ENCODE data around the gene ADRB1.

ADRB1 gene

DNA sequence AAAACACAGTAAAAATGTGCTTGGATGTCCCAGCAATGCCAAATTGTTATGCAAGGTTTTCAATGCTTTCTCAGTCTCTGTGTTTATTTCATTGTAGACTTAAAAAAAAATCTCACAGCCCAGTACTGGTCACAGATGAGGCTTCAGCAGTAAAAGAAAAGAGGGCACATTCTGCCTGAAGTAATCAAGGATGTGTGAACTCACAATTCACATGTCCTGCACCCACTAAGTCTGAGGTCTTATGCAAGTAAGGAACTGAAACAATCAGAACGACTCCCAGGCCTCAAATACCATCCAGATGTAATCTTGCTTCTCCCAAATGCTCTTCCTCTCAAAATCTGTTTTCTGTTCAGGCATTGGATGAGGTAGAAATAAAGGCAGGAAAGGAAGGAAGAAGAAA is 33.7 kb downstream of the ADRB1 start:
- TF ChIP-seq SIN3A (IDR thresholded peaks at IDR 0.05; ENCODE audit: borderline replicate concordance, insufficient read depth, low read length) (no peak), TAF1 (IDR thresholded peaks at IDR 0.05; ENCODE audit: borderline replicate concordance, insufficient read depth, low read length) (no peak), FOXP2 (optimal IDR thresholded peaks at IDR 0.05; ENCODE audit: borderline replicate concordance, extremely low read depth, extremely low read length, insufficient read depth) (no peak), REST (IDR thresholded peaks at IDR 0.05; ENCODE audit: insufficient read depth in 1 of 2, low read depth in 2 of 2, low read length in 2 of 2) (no peak), POLR2AphosphoS5 (IDR thresholded peaks at IDR 0.05; ENCODE audit: low read depth, low read length) (no peak)

DNA sequence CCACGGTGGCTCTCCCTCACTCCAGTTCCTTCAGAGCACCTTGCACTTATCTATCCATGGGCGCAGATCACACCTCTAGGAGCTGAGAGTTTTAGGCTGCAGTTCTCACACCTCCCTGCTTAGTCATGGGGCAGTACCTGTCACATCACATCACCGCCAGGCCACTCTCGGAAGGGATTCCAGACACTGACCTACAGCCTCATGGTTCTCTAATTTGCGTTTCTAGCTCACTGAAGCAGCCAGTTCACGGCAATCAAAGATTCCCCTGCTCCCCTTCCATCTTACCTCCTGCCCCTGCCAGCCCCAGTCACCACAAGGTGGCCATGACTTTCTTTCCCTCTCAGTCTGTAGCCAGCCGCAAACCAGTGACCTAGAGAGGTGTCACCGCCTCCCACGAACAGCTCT is 34.2 kb downstream of the ADRB1 start:
- TF ChIP-seq SIN3A (IDR thresholded peaks at IDR 0.05; ENCODE audit: borderline replicate concordance, insufficient read depth, low read length) (no peak), POLR2AphosphoS5 (IDR thresholded peaks at IDR 0.05; ENCODE audit: low read depth, low read length) (no peak), REST (IDR thresholded peaks at IDR 0.05; ENCODE audit: insufficient read depth in 1 of 2, low read depth in 2 of 2, low read length in 2 of 2) (no peak), TAF1 (IDR thresholded peaks at IDR 0.05; ENCODE audit: borderline replicate concordance, insufficient read depth, low read length) (no peak), FOXP2 (optimal IDR thresholded peaks at IDR 0.05; ENCODE audit: borderline replicate concordance, extremely low read depth, extremely low read length, insufficient read depth) (no peak)

GRCh38 chr10:114078346-114078745 is 34.7 kb downstream of the ADRB1 start:
- TF ChIP-seq TAF1 (IDR thresholded peaks at IDR 0.05; ENCODE audit: borderline replicate concordance, insufficient read depth, low read length) (no peak), POLR2AphosphoS5 (IDR thresholded peaks at IDR 0.05; ENCODE audit: low read depth, low read length) (no peak), SIN3A (IDR thresholded peaks at IDR 0.05; ENCODE audit: borderline replicate concordance, insufficient read depth, low read length) (no peak), FOXP2 (optimal IDR thresholded peaks at IDR 0.05; ENCODE audit: borderline replicate concordance, extremely low read depth, extremely low read length, insufficient read depth) (no peak), REST (IDR thresholded peaks at IDR 0.05; ENCODE audit: insufficient read depth in 1 of 2, low read depth in 2 of 2, low read length in 2 of 2) (no peak)

DNA sequence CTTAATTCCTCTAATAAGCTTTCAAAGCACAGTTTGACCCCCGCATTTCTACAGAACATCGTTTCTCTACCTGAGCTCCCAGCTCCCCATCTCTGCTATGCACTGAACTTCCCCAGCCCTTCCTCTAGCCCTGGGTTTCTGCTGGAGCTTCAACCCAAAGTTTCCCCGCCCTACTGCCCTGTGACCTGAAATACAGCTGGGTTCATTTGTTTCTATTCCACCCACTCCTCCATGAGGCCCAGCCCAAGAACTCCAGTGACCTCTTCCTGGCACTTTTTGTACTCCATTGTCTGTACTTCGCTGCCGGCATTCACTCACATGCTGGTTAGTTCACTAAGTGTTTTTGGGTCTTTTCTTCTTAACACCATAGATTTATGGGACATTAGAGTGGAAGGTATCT is 35.8 kb downstream of the ADRB1 start:
- TF ChIP-seq FOXP2 (optimal IDR thresholded peaks at IDR 0.05; ENCODE audit: borderline replicate concordance, extremely low read depth, extremely low read length, insufficient read depth): no peak
- no peak for TF ChIP-seq SIN3A (IDR thresholded peaks at IDR 0.05; ENCODE audit: borderline replicate concordance, insufficient read depth, low read length)
- no peak for TF ChIP-seq POLR2AphosphoS5 (IDR thresholded peaks at IDR 0.05; ENCODE audit: low read depth, low read length)
- TF ChIP-seq REST (IDR thresholded peaks at IDR 0.05; ENCODE audit: insufficient read depth in 1 of 2, low read depth in 2 of 2, low read length in 2 of 2): no peak
- TF ChIP-seq TAF1 (IDR thresholded peaks at IDR 0.05; ENCODE audit: borderline replicate concordance, insufficient read depth, low read length): no peak

Data from PFSK-1 (cell line).